Measurements from ENCODE around the gene ARHGAP33. TPM values are rescaled to one million over a fixed set of nuclear protein-coding genes. Genes with fewer than 3 reads are reported as not detected.

ARHGAP33 gene
- total RNA-seq, 6 donors from 2014 or later: 5.9 to 109 (median 14.5) TPM

DNA sequence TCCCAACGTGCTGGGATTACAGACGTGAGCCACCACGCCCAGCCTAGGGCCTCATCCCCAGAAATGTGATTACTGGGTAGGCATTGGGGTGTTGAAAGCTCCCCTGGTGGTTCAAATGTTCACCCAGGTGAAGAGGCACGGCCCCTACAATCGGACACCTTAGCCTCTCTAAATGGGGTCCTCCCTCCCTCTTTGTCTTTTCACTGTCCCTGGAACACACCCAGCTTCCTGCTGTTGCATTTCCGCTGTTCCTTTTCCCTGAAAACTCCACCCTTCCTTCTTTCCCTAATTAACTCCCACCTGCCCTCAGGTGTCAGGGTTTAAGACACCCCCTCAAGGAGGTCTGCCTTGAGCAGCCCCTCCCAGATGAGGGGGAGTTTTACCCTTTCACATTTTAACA, 40.9 kb downstream of the ARHGAP33 start:
- Histone ChIP-seq H3K27ac (no peak overlapping the region), H3K36me3 (no peaks in the 10 kb centered on the region), H3K27me3 (no peaks in the 10 kb centered on the region), H3K4me1 (no peaks in the 10 kb centered on the region), H3K4me3 (no peak overlapping the region), H3K9me3 (no peaks in the 10 kb centered on the region)
- 35 to 46% methylated on average over 5 to 6 of the region's 6 CpGs for WGBS, 2 donors
- TF ChIP-seq EP300 (IDR thresholded peaks at IDR 0.05) (no peak), POLR2AphosphoS5 (IDR thresholded peaks at IDR 0.05) (no peak), POLR2A (IDR thresholded peaks at IDR 0.05) (no peak)
- TF ChIP-seq, protein P1, sequence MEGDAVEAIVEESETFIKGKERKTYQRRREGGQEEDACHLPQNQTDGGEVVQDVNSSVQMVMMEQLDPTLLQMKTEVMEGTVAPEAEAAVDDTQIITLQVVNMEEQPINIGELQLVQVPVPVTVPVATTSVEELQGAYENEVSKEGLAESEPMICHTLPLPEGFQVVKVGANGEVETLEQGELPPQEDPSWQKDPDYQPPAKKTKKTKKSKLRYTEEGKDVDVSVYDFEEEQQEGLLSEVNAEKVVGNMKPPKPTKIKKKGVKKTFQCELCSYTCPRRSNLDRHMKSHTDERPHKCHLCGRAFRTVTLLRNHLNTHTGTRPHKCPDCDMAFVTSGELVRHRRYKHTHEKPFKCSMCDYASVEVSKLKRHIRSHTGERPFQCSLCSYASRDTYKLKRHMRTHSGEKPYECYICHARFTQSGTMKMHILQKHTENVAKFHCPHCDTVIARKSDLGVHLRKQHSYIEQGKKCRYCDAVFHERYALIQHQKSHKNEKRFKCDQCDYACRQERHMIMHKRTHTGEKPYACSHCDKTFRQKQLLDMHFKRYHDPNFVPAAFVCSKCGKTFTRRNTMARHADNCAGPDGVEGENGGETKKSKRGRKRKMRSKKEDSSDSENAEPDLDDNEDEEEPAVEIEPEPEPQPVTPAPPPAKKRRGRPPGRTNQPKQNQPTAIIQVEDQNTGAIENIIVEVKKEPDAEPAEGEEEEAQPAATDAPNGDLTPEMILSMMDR (IDR thresholded peaks at IDR 0.05): no peak
- ATAC-seq (ENCODE audit: low FRiP score in 2 of 2): no peak
- no peak for DNase-seq

GRCh38 chr19:35816846-35817245, 41.5 kb downstream of the ARHGAP33 start:
- Histone ChIP-seq H3K27me3 (no peaks in the 10 kb centered on the region), H3K4me3 (no peak overlapping the region), H3K27ac (no peak overlapping the region), H3K36me3 (no peaks in the 10 kb centered on the region), H3K4me1 (no peaks in the 10 kb centered on the region), H3K9me3 (no peaks in the 10 kb centered on the region)
- no peak for ATAC-seq (ENCODE audit: low FRiP score in 2 of 2)
- WGBS, 2 donors: 79 to 84% methylated on average over 8 to 9 of the region's 9 CpGs
- TF ChIP-seq POLR2AphosphoS5 (IDR thresholded peaks at IDR 0.05): no peak
- no peak for TF ChIP-seq POLR2A (IDR thresholded peaks at IDR 0.05)
- TF ChIP-seq, protein P1 (IDR thresholded peaks at IDR 0.05): no peak
- no peak for TF ChIP-seq EP300 (IDR thresholded peaks at IDR 0.05)
- no peak for DNase-seq

GRCh38 chr19:35818445-35818844, 43.1 kb downstream of the ARHGAP33 start:
- no peaks in the 10 kb centered on the region for H3K4me1 ChIP-seq
- DNase-seq: no peak
- WGBS, 2 donors: 65 to 69% methylated on average over 3 of the region's 3 CpGs
- no peak overlapping the region for H3K27ac ChIP-seq
- H3K27me3 ChIP-seq: no peaks in the 10 kb centered on the region
- no peak for ATAC-seq (ENCODE audit: low FRiP score in 2 of 2)
- H3K9me3 ChIP-seq: no peaks in the 10 kb centered on the region
- H3K4me3 ChIP-seq: no peak overlapping the region
- no peaks in the 10 kb centered on the region for H3K36me3 ChIP-seq
- no peak for TF ChIP-seq POLR2AphosphoS5 (IDR thresholded peaks at IDR 0.05)
- no peak for TF ChIP-seq EP300 (IDR thresholded peaks at IDR 0.05)
- no peak for TF ChIP-seq POLR2A (IDR thresholded peaks at IDR 0.05)
- TF ChIP-seq, protein P1 (IDR thresholded peaks at IDR 0.05): no peak

DNA sequence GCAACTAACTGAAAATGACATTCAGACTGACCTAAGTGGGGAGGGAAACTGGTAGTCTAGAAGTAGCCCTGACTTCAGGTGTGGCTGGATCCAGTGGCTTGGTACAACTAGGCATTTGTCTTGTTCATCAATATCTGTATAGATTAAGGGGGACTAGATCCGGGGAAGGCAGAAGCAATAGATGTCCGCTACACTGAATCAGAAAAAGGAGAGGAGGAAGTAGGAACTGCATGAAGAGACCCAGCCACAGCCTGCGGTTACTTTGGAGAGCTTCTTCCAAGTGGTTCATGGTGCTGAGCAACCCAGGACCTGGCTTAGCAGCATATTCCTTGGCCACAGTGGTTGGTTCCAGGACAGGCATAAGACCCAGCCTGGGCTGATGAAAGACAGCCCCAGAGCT, 47.2 kb downstream of the ARHGAP33 start:
- Histone ChIP-seq H3K9me3 (no peaks in the 10 kb centered on the region), H3K4me1 (no peaks in the 10 kb centered on the region), H3K4me3 (no peak overlapping the region), H3K27me3 (no peaks in the 10 kb centered on the region), H3K36me3 (no peaks in the 10 kb centered on the region), H3K27ac (no peak overlapping the region)
- ATAC-seq (ENCODE audit: low FRiP score in 2 of 2) (no peak), DNase-seq (no peak)
- no peak for TF ChIP-seq EP300 (IDR thresholded peaks at IDR 0.05)
- TF ChIP-seq POLR2A (IDR thresholded peaks at IDR 0.05): no peak
- TF ChIP-seq POLR2AphosphoS5 (IDR thresholded peaks at IDR 0.05): no peak
- TF ChIP-seq, protein P1 (IDR thresholded peaks at IDR 0.05): no peak
- 66 to 70% methylated on average over 3 of the region's 3 CpGs for WGBS, 2 donors

DNA sequence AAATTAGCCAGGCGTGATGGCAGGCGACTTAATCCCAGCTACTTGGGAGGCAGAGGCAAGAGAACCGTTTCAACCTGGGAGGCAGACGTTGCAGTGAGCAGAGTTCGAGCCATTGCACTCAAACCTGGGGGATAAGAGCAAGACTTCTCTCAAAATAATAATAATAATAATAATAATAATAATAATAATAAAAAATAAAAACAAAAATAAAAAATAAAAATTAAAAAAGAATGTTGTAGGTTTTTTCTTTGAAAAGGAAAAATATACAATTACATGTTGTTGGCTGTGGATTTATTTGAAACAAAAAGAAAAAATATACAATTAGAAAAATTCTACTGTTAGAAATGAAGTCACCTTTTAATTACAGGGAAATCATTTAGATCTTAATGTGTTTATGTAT, 48.8 kb downstream of the ARHGAP33 start:
- no peak for TF ChIP-seq POLR2A (IDR thresholded peaks at IDR 0.05)
- TF ChIP-seq, protein P1 (IDR thresholded peaks at IDR 0.05): no peak
- no peak for TF ChIP-seq POLR2AphosphoS5 (IDR thresholded peaks at IDR 0.05)
- no peak for TF ChIP-seq EP300 (IDR thresholded peaks at IDR 0.05)
- H3K4me3 ChIP-seq: no peak overlapping the region
- no peaks in the 10 kb centered on the region for H3K9me3 ChIP-seq
- H3K27me3 ChIP-seq: no peaks in the 10 kb centered on the region
- no peak overlapping the region for H3K27ac ChIP-seq
- no peak for DNase-seq
- WGBS, 2 donors: 74 to 78% methylated on average over 5 of the region's 5 CpGs
- ATAC-seq (ENCODE audit: low FRiP score in 2 of 2): no peak
- H3K4me1 ChIP-seq: no peaks in the 10 kb centered on the region
- H3K36me3 ChIP-seq: no peaks in the 10 kb centered on the region
